A549 (cell line): ENCODE measurements around the gene CNOT2.

ENCODE experiments used
- CHD2 ChIP-seq: fragments of 150-350 bp; IDR thresholded peaks from 2 replicates; pipeline ENCODE4 v1.6.1; 2014; ENCODE audit warnings: low read length; ENCODE audit not compliant: partially characterized antibody
- CTCF ChIP-seq: fragments of >200 bp; sonication (Bioruptor Twin); formaldehyde crosslinking; IDR thresholded peaks from 3 replicates; pipeline ENCODE4 v1.5.1; 2016
- MAFK ChIP-seq: fragments of 450-650 bp; IDR thresholded peaks from 2 replicates; pipeline ENCODE4 v1.6.1; 2014; ENCODE audit not compliant: partially characterized antibody
- MAX ChIP-seq: IDR thresholded peaks from 2 replicates; pipeline ENCODE4 v1.6.1; 2012
- NFE2L2 ChIP-seq: fragments of 150-350 bp; conservative IDR thresholded peaks from 2 replicates; pipeline ENCODE4 v1.6.1; 2014; ENCODE audit warnings: low read length
- PBX3 ChIP-seq: IDR thresholded peaks from 2 replicates; pipeline ENCODE4 v1.6.1; 2012
- POLR2A ChIP-seq: IDR thresholded peaks from 2 replicates; pipeline ENCODE4 v1.6.1; 2012; ENCODE audit warnings: mild to moderate bottlenecking, low read length
- REST ChIP-seq: fragments of 200-600 bp; sonication (generic); IDR thresholded peaks from 2 replicates; pipeline ENCODE4 v1.6.1; 2016; ENCODE audit warnings: antibody characterized with exemption, mild to moderate bottlenecking, moderate library complexity
- SMC3 ChIP-seq: fragments of >200 bp; sonication (Bioruptor Twin); formaldehyde crosslinking; IDR thresholded peaks from 3 replicates; pipeline ENCODE4 v1.6.1; 2018; ENCODE audit warnings: inconsistent platforms
- TP53 ChIP-seq: fragments of 250-450 bp; sonication (Bioruptor Pico); IDR thresholded peaks from 2 replicates; pipeline ENCODE4 v1.5.0; 2021; ENCODE audit warnings: mild to moderate bottlenecking, moderate library complexity

- TF ChIP-seq CHD2: no peak
- TF ChIP-seq REST: no peak
- TF ChIP-seq POLR2A: no peak
- no peak for TF ChIP-seq CTCF
- TF ChIP-seq TP53 (CRISPR knock-in tag): no peak
- no peak for TF ChIP-seq MAX
- TF ChIP-seq NFE2L2: no peak
- TF ChIP-seq SMC3: no peak
- TF ChIP-seq PBX3: no peak
- no peak for TF ChIP-seq MAFK
Measured at GRCh38 chr12:70275045-70275444, 31.8 kb downstream of the CNOT2 start.
